Heart left ventricle (tissue), 16 donors: ENCODE data around the gene CCR1. TPM values are rescaled to one million over a fixed set of nuclear protein-coding genes. Genes with fewer than 3 reads are reported as not detected.

Source experiments
- ATAC-seq, 4 donors: fragments of 200-7000 bp; cut with Tn5 transposase; one replicate each; pipeline ENCODE4 v1.9.1; 2020 to 2022; ENCODE audit warnings: moderate library complexity in 4 of 4, mild to moderate bottlenecking in 3 of 4, moderate number of reproducible peaks in 1 of 4
- DNase-seq, 5 donors: peaks; one replicate each; pipeline ENCODE4 v3.0.0-alpha.2; 2020
- H3K27ac ChIP-seq, 12 donors: fragments of 200-600 bp; sonication (generic) in 4 of 12; one replicate each; pipeline versions ENCODE4 v1.5.0 to v1.8.0; 2016 to 2022; ENCODE audit warnings: mild to moderate bottlenecking in 2 of 12
- H3K27me3 ChIP-seq, 9 donors: fragments of 200-600 bp; sonication (generic) in 2 of 9; one replicate each; pipeline versions ENCODE4 v1.5.1 to v1.8.0; 2016 to 2022; ENCODE audit warnings: mild to moderate bottlenecking in 3 of 9
- H3K36me3 ChIP-seq, 9 donors: fragments of 200-600 bp; sonication (generic) in 2 of 9; one replicate each; pipeline versions ENCODE4 v1.5.0 to v1.8.0; 2018 to 2022; ENCODE audit warnings: mild to moderate bottlenecking in 2 of 9
- H3K4me1 ChIP-seq, 12 donors: fragments of 200-600 bp; sonication (generic) in 4 of 12; one replicate each; pipeline versions ENCODE4 v1.5.0 to v1.8.0; 2016 to 2022; ENCODE audit warnings: mild to moderate bottlenecking in 3 of 12
- H3K4me3 ChIP-seq, 12 donors: fragments of 200-600 bp; sonication (generic) in 4 of 12; one replicate each; pipeline versions ENCODE4 v1.5.0 to v1.8.0; 2017 to 2022; ENCODE audit warnings: mild to moderate bottlenecking in 9 of 12, moderate library complexity in 4 of 12
- H3K9me3 ChIP-seq, 12 donors: fragments of 200-600 bp; sonication (generic) in 4 of 12; one replicate each; pipeline versions ENCODE4 v1.5.0 to v1.8.0; 2016 to 2022; ENCODE audit warnings: mild to moderate bottlenecking in 1 of 12
- CTCF ChIP-seq, 12 donors: fragments of 200-600 bp; sonication (generic) in 4 of 12; IDR thresholded peaks; one replicate each; pipeline versions ENCODE4 v1.5.0 to v1.8.0; 2018 to 2022; ENCODE audit warnings: antibody characterized with exemption in 12 of 12, mild to moderate bottlenecking in 5 of 12
- POLR2A ChIP-seq, 2 donors: fragments of 450-650 bp; IDR thresholded peaks; one replicate each; pipeline ENCODE4 v1.6.1; 2017; ENCODE audit warnings: antibody characterized with exemption in 2 of 2, mild to moderate bottlenecking in 2 of 2, moderate library complexity in 2 of 2
- WGBS, 4 donors: extraction: QIAGEN DNeasy Blood & Tissue Kit in 2 of 4; methylation state at CpG; one replicate each; pipeline versions ENCODE4 v1.1.5 to v1.1.7; 2013 to 2018; 5-methylcytosine and 5-hydroxymethylcytosine counted together
- intact Hi-C, 10 donors: fragments of 100-400 bp; cut with DNase I; formaldehyde crosslinking; loops; one replicate each; pipeline versions ENCODE4 v1.11.1 to v1.14.2; 2022
- polyA plus RNA-seq, 2 donors: library from polyadenylated mRNA; stranded (reverse); fragments of 200-250 nt; gene quantifications; one replicate each; pipeline ENCODE4 v1.2.3, GENCODE V29; 2013
- total RNA-seq, 9 donors: library from RNA; depleted of rRNA in 2 of 9; stranded (reverse); fragments of >200 nt in 2 of 9; fragmentation: NEBNext Ultra II Directional in 3 of 9; extraction: Animal tissue kit (Norgen Biotek cat#: 25700) in 3 of 9; gene quantifications; one replicate each; pipeline versions ENCODE4 v1.1.0 to v1.2.4, GENCODE V29; 2016 to 2023
- donor health status: ischemic (EF 13 %, LVEDD 7.1; RV severe dilation, severe dysfunction).
- donor health status: healthy with polysubstance abuse.
- donor health status: DM: no; HTN: yes; CAD: no.
- donor health status: DM: no; HTN: no; CAD: no.
- donor health status: ischemic (EF 25% LVEDD 6.9; RV normal size, moderate dysfunction).
- donor health status: ischemic (EF 25% LVEDD 5.7; RV mildly dilated, moderate dysfunction).
- donor health status: healthy.
- donor health status: DM: yes; HTN: yes; CAD: no.
- donor health status: ischemic (EF 35%, LVEDD 5.7; RV mildly dilated, moderate dysfunction).
- donor health status: nonischemic (EF 11% LVEDD 7.7; RV severe dilation, severe dysfunction).
- donor health status: DM: yes; HTN: yes; CAD: no.
- donor health status: PGD.
- donor health status: ischemic (EF 29% LVEDD 5.4; RV normal size, mild dysfunction).
- donor health status: nonischemic (EF 23%, LVEDD 6.1; RV moderate dilation, normal function).

Gene CCR1
- total and polyA plus RNA-seq, 11 donors = 0.61 to 52.6 (median 2.3) TPM

- no peaks in the 10 kb centered on the region for H3K27me3 ChIP-seq
- H3K4me1 ChIP-seq = peaks cover 0 to 63% (median 0%) of the 10 kb centered on the region in 12 donors
- intact Hi-C loops = loop anchor here in 1 of 10 donors (5.0 kb wide), 1 partner anchor 119 kb away; no protein-coding TSS in a partner anchor
- peak overlapping the region in 4 of 12 donors; percentile 2 to 90 (median 14) for H3K27ac ChIP-seq
- H3K36me3 ChIP-seq = peaks cover 0 to 18% (median 0%) of the 10 kb centered on the region in 9 donors
- no peak for TF ChIP-seq POLR2A (IDR thresholded peaks at IDR 0.05)
- no peak for TF ChIP-seq CTCF (IDR thresholded peaks at IDR 0.05)
- peak overlapping the region in 8 of 12 donors; percentile 10 to 63 (median 32) for H3K4me3 ChIP-seq
- peak in 3 of 4 donors; percentile 20 to 44 (median 40) for ATAC-seq
- WGBS, 4 donors = 68 to 77% (median 71%) methylated on average over 5 to 6 of the region's 6 CpGs
- peak in 1 of 5 donors; percentile 34 for DNase-seq
- no peaks in the 10 kb centered on the region for H3K9me3 ChIP-seq
Measured at GRCh38 chr3:46206282-46207015, 1.7 kb downstream of the CCR1 start.

- intact Hi-C loops = loop anchor here in 1 of 10 donors (5.0 kb wide), 1 partner anchor 118 kb away; no protein-coding TSS in a partner anchor
- H3K4me1 ChIP-seq = peaks cover 0 to 63% (median 0%) of the 10 kb centered on the region in 12 donors
- DNase-seq (no peak), ATAC-seq (no peak)
- peak overlapping the region in 1 of 12 donors; percentile 90 for H3K27ac ChIP-seq
- peaks cover 0 to 18% (median 0%) of the 10 kb centered on the region in 9 donors for H3K36me3 ChIP-seq
- H3K27me3 ChIP-seq = no peaks in the 10 kb centered on the region
- H3K4me3 ChIP-seq = peak overlapping the region in 2 of 12 donors; percentile 49 to 63
- 66 to 75% (median 70%) methylated on average over 2 of the region's 2 CpGs for WGBS, 4 donors
- no peaks in the 10 kb centered on the region for H3K9me3 ChIP-seq
- no peak for TF ChIP-seq POLR2A (IDR thresholded peaks at IDR 0.05)
- TF ChIP-seq CTCF (IDR thresholded peaks at IDR 0.05) = no peak
Measured at GRCh38 chr3:46205286-46205960, 2.7 kb downstream of the CCR1 start.

GRCh38 chr3:46203681-46204080 lies 4.4 kb downstream of the CCR1 start:
- DNase-seq (no peak), ATAC-seq (no peak)
- H3K9me3 ChIP-seq = no peaks in the 10 kb centered on the region
- peaks cover 0 to 18% (median 0%) of the 10 kb centered on the region in 9 donors for H3K36me3 ChIP-seq
- TF ChIP-seq CTCF (IDR thresholded peaks at IDR 0.05) (no peak), POLR2A (IDR thresholded peaks at IDR 0.05) (no peak)
- WGBS, 4 donors = 90 to 92% (median 91%) methylated on average over 12 of the region's 12 CpGs
- intact Hi-C loops = no loop called here
- no peak overlapping the region for H3K27ac ChIP-seq
- H3K27me3 ChIP-seq = no peaks in the 10 kb centered on the region
- H3K4me3 ChIP-seq = no peak overlapping the region
- H3K4me1 ChIP-seq = peaks cover 0 to 46% (median 0%) of the 10 kb centered on the region in 12 donors

GRCh38 chr3:46202535-46202934 lies 5.6 kb downstream of the CCR1 start:
- Histone ChIP-seq H3K27ac (peak overlapping the region in 1 of 12 donors; percentile 44), H3K27me3 (no peaks in the 10 kb centered on the region), H3K36me3 (peaks cover 0 to 18% (median 0%) of the 10 kb centered on the region in 9 donors), H3K4me1 (peaks cover 0 to 34% (median 0%) of the 10 kb centered on the region in 12 donors), H3K4me3 (no peak overlapping the region), H3K9me3 (peaks cover 0 to 11% (median 2%) of the 10 kb centered on the region in 12 donors)
- intact Hi-C loops = no loop called here
- ATAC-seq = no peak
- DNase-seq = no peak
- WGBS, 4 donors = 75 to 88% (median 83%) methylated on average over 4 of the region's 4 CpGs
- TF ChIP-seq CTCF (IDR thresholded peaks at IDR 0.05) (no peak), POLR2A (IDR thresholded peaks at IDR 0.05) (no peak)
